ENCODE results near the gene C16orf96. TPM values are rescaled to one million over a fixed set of nuclear protein-coding genes. Genes with fewer than 3 reads are reported as not detected.

The C16orf96 gene
- total and polyA plus RNA-seq, 7 experiments from 2014 or later: 0.17 to 0.70 (median 0.64) TPM; not detected in 2

DNA sequence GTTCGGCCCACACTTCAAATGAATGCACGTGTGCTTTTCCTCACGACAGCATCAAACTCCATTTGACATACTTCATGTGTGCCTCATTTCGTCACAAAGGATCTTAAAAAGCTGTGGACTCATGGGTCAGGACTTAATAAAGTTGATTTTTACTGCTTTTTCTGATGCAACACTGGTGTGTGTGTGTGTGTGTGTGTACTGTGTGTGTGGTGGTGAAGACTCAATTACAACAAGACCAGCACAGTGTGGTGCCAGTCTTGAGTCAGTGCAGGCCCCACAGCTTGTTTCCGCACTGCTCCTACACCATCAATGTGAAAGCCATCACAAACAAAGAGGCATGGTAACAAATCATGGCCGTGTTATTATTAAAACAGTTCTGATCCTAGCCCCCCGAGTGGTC is 35.2 kb upstream of the C16orf96 start:
- Mint-ChIP-seq H3K4me1 (peaks cover 17 to 59% (median 36%) of the 10 kb centered on the region in 7 donors), H3K27me3 (no peaks in the 10 kb centered on the region), H3K9me3 (no peaks in the 10 kb centered on the region), H3K27ac (peak overlapping the region in 3 of 9 donors; percentile 61 to 81 (median 72)), H3K36me3 (peaks cover 0 to 9% (median 4%) of the 10 kb centered on the region in 5 donors), H3K4me3 (no peak overlapping the region)
- Histone ChIP-seq H3K4me1 (ENCODE audit: control insufficient read depth in 2 of 2, insufficient read depth in 2 of 2, low read length in 2 of 2) (peaks cover 2 to 4% of the 10 kb centered on the region in 2 donors), H3K4me3 (ENCODE audit: low read length) (no peak overlapping the region), H3K9me3 (ENCODE audit: control insufficient read depth in 2 of 3, low read length in 3 of 3) (no peaks in the 10 kb centered on the region), H3K27ac (ENCODE audit: low read depth, low read length) (no peak overlapping the region), H3K36me3 (ENCODE audit: control insufficient read depth in 2 of 3, insufficient read depth in 3 of 3, low read length in 3 of 3) (peaks cover 0 to 17% (median 0%) of the 10 kb centered on the region in 3 experiments), H3K27me3 (ENCODE audit: control insufficient read depth in 2 of 2, insufficient read depth in 2 of 2, low read length in 2 of 2) (no peaks in the 10 kb centered on the region)
- CTCF ChIA-PET: interaction anchor here (0.8 kb wide), 1 partner anchor 28 kb away, joined by 3 read pairs; no protein-coding TSS in a partner anchor
- intact Hi-C loops (cut with micrococcal nuclease): no loop called here
- POLR2A ChIA-PET: no interaction called here
- ATAC-seq (no peak), DNase-seq (no peak)

GRCh38 chr16:4522051-4522581 is 34.0 kb upstream of the C16orf96 start:
- no peaks in the 10 kb centered on the region for H3K9me3 Mint-ChIP-seq
- peaks cover 0 to 9% (median 4%) of the 10 kb centered on the region in 5 donors for H3K36me3 Mint-ChIP-seq
- POLR2A ChIA-PET: interaction anchor here (0.6 to 1.8 kb wide), 3 partner anchors 17 to 1763 kb away, joined by 3 to 6 read pairs (median 3); no protein-coding TSS in a partner anchor
- H3K27ac Mint-ChIP-seq: peak overlapping the region in 2 of 9 donors; percentile 51 to 62
- CTCF ChIA-PET: interaction anchor here (0.5 to 1.7 kb wide), 2 partner anchors 17 to 27 kb away, joined by 3 read pairs; no protein-coding TSS in a partner anchor
- Histone ChIP-seq H3K27me3 (ENCODE audit: control insufficient read depth in 2 of 2, insufficient read depth in 2 of 2, low read length in 2 of 2) (no peaks in the 10 kb centered on the region), H3K27ac (ENCODE audit: low read depth, low read length) (no peak overlapping the region), H3K4me1 (ENCODE audit: control insufficient read depth in 2 of 2, insufficient read depth in 2 of 2, low read length in 2 of 2) (no peaks in the 10 kb centered on the region), H3K9me3 (ENCODE audit: control insufficient read depth in 2 of 3, low read length in 3 of 3) (no peaks in the 10 kb centered on the region), H3K36me3 (ENCODE audit: control insufficient read depth in 2 of 3, insufficient read depth in 3 of 3, low read length in 3 of 3) (peaks cover 0 to 17% (median 0%) of the 10 kb centered on the region in 3 experiments), H3K4me3 (ENCODE audit: low read length) (no peak overlapping the region)
- ATAC-seq (no peak), DNase-seq (no peak)
- peaks cover 15 to 54% (median 32%) of the 10 kb centered on the region in 7 donors for H3K4me1 Mint-ChIP-seq
- no peak overlapping the region for H3K4me3 Mint-ChIP-seq
- H3K27me3 Mint-ChIP-seq: no peaks in the 10 kb centered on the region
- intact Hi-C loops (cut with micrococcal nuclease): no loop called here

- POLR2A ChIA-PET: interaction anchor here (1.8 to 1.9 kb wide), 2 partner anchors 15 to 19 kb away, joined by 4 to 6 read pairs; no protein-coding TSS in a partner anchor
- H3K4me1 Mint-ChIP-seq: peaks cover 10 to 57% (median 35%) of the 10 kb centered on the region in 7 donors
Measured at GRCh38 chr16:4523686-4524085, 32.5 kb upstream of the C16orf96 start.

GRCh38 chr16:4524571-4524970 is 31.6 kb upstream of the C16orf96 start:
- no peak overlapping the region for H3K4me3 ChIP-seq (ENCODE audit: low read length)
- ATAC-seq (no peak), DNase-seq (no peak)
- peaks cover 16 to 58% (median 42%) of the 10 kb centered on the region in 7 donors for H3K4me1 Mint-ChIP-seq
- intact Hi-C loops (cut with micrococcal nuclease): no loop called here
- H3K27me3 Mint-ChIP-seq: no peaks in the 10 kb centered on the region
- no peak overlapping the region for H3K4me3 Mint-ChIP-seq
- no peaks in the 10 kb centered on the region for H3K9me3 ChIP-seq (ENCODE audit: control insufficient read depth in 2 of 3, low read length in 3 of 3)
- POLR2A ChIA-PET: interaction anchor here (1.9 kb wide), 1 partner anchor 16 kb away, joined by 4 read pairs; no protein-coding TSS in a partner anchor
- peaks cover 0 to 10% (median 5%) of the 10 kb centered on the region in 5 donors for H3K36me3 Mint-ChIP-seq
- CTCF ChIA-PET: no interaction called here
- no peaks in the 10 kb centered on the region for H3K9me3 Mint-ChIP-seq
- peak overlapping the region in 4 of 9 donors; percentile 22 to 74 (median 58) for H3K27ac Mint-ChIP-seq
- peaks cover 0 to 17% (median 0%) of the 10 kb centered on the region in 3 experiments for H3K36me3 ChIP-seq (ENCODE audit: control insufficient read depth in 2 of 3, insufficient read depth in 3 of 3, low read length in 3 of 3)
- H3K27me3 ChIP-seq (ENCODE audit: control insufficient read depth in 2 of 2, insufficient read depth in 2 of 2, low read length in 2 of 2): no peaks in the 10 kb centered on the region
- H3K27ac ChIP-seq (ENCODE audit: low read depth, low read length): no peak overlapping the region
- peaks cover 0 to 8% of the 10 kb centered on the region in 2 donors for H3K4me1 ChIP-seq (ENCODE audit: control insufficient read depth in 2 of 2, insufficient read depth in 2 of 2, low read length in 2 of 2)

More at GRCh38 chr16:4523686-4524085, 32.5 kb upstream of the C16orf96 start:
- peak overlapping the region in 2 of 9 donors; percentile 28 to 74 for H3K27ac Mint-ChIP-seq
- no peaks in the 10 kb centered on the region for H3K4me1 ChIP-seq (ENCODE audit: control insufficient read depth in 2 of 2, insufficient read depth in 2 of 2, low read length in 2 of 2)
- peaks cover 0 to 9% (median 4%) of the 10 kb centered on the region in 5 donors for H3K36me3 Mint-ChIP-seq
- DNase-seq (no peak), ATAC-seq (no peak)
- H3K36me3 ChIP-seq (ENCODE audit: control insufficient read depth in 2 of 3, insufficient read depth in 3 of 3, low read length in 3 of 3): peaks cover 0 to 17% (median 0%) of the 10 kb centered on the region in 3 experiments
- no peaks in the 10 kb centered on the region for H3K9me3 Mint-ChIP-seq
- H3K27ac ChIP-seq (ENCODE audit: low read depth, low read length): no peak overlapping the region
- CTCF ChIA-PET: interaction anchor here (0.7 to 1.7 kb wide), 2 partner anchors 18 to 44 kb away, joined by 3 read pairs; no protein-coding TSS in a partner anchor
- H3K4me3 ChIP-seq (ENCODE audit: low read length): no peak overlapping the region
- no peaks in the 10 kb centered on the region for H3K9me3 ChIP-seq (ENCODE audit: control insufficient read depth in 2 of 3, low read length in 3 of 3)
- intact Hi-C loops (cut with micrococcal nuclease): no loop called here
- no peaks in the 10 kb centered on the region for H3K27me3 ChIP-seq (ENCODE audit: control insufficient read depth in 2 of 2, insufficient read depth in 2 of 2, low read length in 2 of 2)
- H3K27me3 Mint-ChIP-seq: no peaks in the 10 kb centered on the region
- H3K4me3 Mint-ChIP-seq: no peak overlapping the region

DNA sequence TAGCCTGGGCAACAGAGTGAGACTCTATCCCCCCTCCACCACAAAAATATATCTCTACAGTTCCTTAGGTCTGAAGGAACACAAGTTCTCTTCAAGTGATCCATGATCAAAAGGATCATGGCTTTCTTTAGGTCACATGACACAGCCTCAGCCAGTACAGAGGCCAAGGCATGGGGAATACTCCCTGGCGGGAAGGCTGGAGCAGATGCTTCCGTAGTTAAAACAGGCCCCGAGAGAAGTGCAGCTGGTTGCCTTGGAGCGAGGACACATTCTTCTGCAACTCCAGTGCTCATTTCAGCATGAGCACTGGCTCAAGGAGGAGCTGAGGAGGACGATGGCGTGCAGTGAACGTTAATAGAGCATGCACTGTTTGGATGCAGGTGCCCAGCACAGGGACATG is 31.1 kb upstream of the C16orf96 start:
- Histone ChIP-seq H3K9me3 (ENCODE audit: control insufficient read depth in 2 of 3, low read length in 3 of 3) (no peaks in the 10 kb centered on the region), H3K4me3 (ENCODE audit: low read length) (no peak overlapping the region), H3K4me1 (ENCODE audit: control insufficient read depth in 2 of 2, insufficient read depth in 2 of 2, low read length in 2 of 2) (peaks cover 0 to 13% of the 10 kb centered on the region in 2 donors), H3K36me3 (ENCODE audit: control insufficient read depth in 2 of 3, insufficient read depth in 3 of 3, low read length in 3 of 3) (peaks cover 0 to 17% (median 0%) of the 10 kb centered on the region in 3 experiments), H3K27ac (ENCODE audit: low read depth, low read length) (no peak overlapping the region), H3K27me3 (ENCODE audit: control insufficient read depth in 2 of 2, insufficient read depth in 2 of 2, low read length in 2 of 2) (no peaks in the 10 kb centered on the region)
- peaks cover 0 to 11% (median 5%) of the 10 kb centered on the region in 5 donors for H3K36me3 Mint-ChIP-seq
- no peak for DNase-seq
- CTCF ChIA-PET: no interaction called here
- no peaks in the 10 kb centered on the region for H3K27me3 Mint-ChIP-seq
- peak overlapping the region in 4 of 9 donors; percentile 17 to 62 (median 41) for H3K27ac Mint-ChIP-seq
- peaks cover 19 to 60% (median 43%) of the 10 kb centered on the region in 7 donors for H3K4me1 Mint-ChIP-seq
- H3K9me3 Mint-ChIP-seq: no peaks in the 10 kb centered on the region
- POLR2A ChIA-PET: interaction anchor here (1.9 kb wide), 1 partner anchor 17 kb away, joined by 4 read pairs; no protein-coding TSS in a partner anchor
- peak overlapping the region in 1 of 10 donors; percentile 18 for H3K4me3 Mint-ChIP-seq
- no peak for ATAC-seq
- intact Hi-C loops (cut with micrococcal nuclease): no loop called here

GRCh38 chr16:4525634-4526277 is 30.4 kb upstream of the C16orf96 start:
- DNase-seq (no peak), ATAC-seq (no peak)
- no peak overlapping the region for H3K4me3 ChIP-seq (ENCODE audit: low read length)
- H3K9me3 ChIP-seq (ENCODE audit: control insufficient read depth in 2 of 3, low read length in 3 of 3): no peaks in the 10 kb centered on the region
- peak overlapping the region in 4 of 9 donors; percentile 23 to 47 (median 38) for H3K27ac Mint-ChIP-seq
- ChIA-PET POLR2A (interaction anchor here (1.5 to 1.9 kb wide), 2 partner anchors 17 to 20 kb away, joined by 4 to 5 read pairs; no protein-coding TSS in a partner anchor), CTCF (no interaction called here)
- peaks cover 23 to 63% (median 42%) of the 10 kb centered on the region in 7 donors for H3K4me1 Mint-ChIP-seq
- peaks cover 0 to 9% (median 5%) of the 10 kb centered on the region in 5 donors for H3K36me3 Mint-ChIP-seq
- peaks cover 0 to 17% (median 0%) of the 10 kb centered on the region in 3 experiments for H3K36me3 ChIP-seq (ENCODE audit: control insufficient read depth in 2 of 3, insufficient read depth in 3 of 3, low read length in 3 of 3)
- no peaks in the 10 kb centered on the region for H3K9me3 Mint-ChIP-seq
- intact Hi-C loops (cut with micrococcal nuclease): no loop called here
- no peak overlapping the region for H3K4me3 Mint-ChIP-seq
- no peaks in the 10 kb centered on the region for H3K27me3 ChIP-seq (ENCODE audit: control insufficient read depth in 2 of 2, insufficient read depth in 2 of 2, low read length in 2 of 2)
- H3K4me1 ChIP-seq (ENCODE audit: control insufficient read depth in 2 of 2, insufficient read depth in 2 of 2, low read length in 2 of 2): peaks cover 0 to 14% of the 10 kb centered on the region in 2 donors
- H3K27ac ChIP-seq (ENCODE audit: low read depth, low read length): no peak overlapping the region
- no peaks in the 10 kb centered on the region for H3K27me3 Mint-ChIP-seq
